Nephron progenitor cell (in vitro differentiated cells): ENCODE measurements around the gene IDI2.
A peak's percentile ranks its signal among the peaks of the same experiment; 100 is the strongest.

Experiments used
- DNase-seq: peaks from one replicate; pipeline ENCODE4 v3.0.0; 2021
- H3K27ac Mint-ChIP-seq: 2 replicates; pipeline ENCODE4 v1.8.0; 2021; ENCODE audit warnings: mild to moderate bottlenecking, moderate library complexity, mixed read lengths
- H3K27me3 Mint-ChIP-seq: 2 replicates; pipeline ENCODE4 v1.8.0; 2021; ENCODE audit warnings: mild to moderate bottlenecking, low read depth, mixed read lengths; ENCODE audit not compliant: poor library complexity
- H3K36me3 Mint-ChIP-seq: 2 replicates; pipeline ENCODE4 v1.8.0; 2021; ENCODE audit warnings: low read depth, mixed read lengths
- H3K4me1 Mint-ChIP-seq: 2 replicates; pipeline ENCODE4 v1.8.0; 2021; ENCODE audit warnings: mixed read lengths
- H3K4me3 Mint-ChIP-seq: 2 replicates; pipeline ENCODE4 v1.8.0; 2021; ENCODE audit warnings: mild to moderate bottlenecking, moderate library complexity, mixed read lengths
- H3K9me3 Mint-ChIP-seq: 2 replicates; pipeline ENCODE4 v1.8.0; 2021; ENCODE audit warnings: mild to moderate bottlenecking, moderate library complexity, mixed read lengths
- TF ChIP-seq, protein P1 (sequence below): fragments of 200-600 bp; sonication (generic); IDR thresholded peaks from 2 replicates; pipeline ENCODE4 v1.5.0; 2021; ENCODE audit warnings: antibody characterized with exemption

Gene IDI2

DNA sequence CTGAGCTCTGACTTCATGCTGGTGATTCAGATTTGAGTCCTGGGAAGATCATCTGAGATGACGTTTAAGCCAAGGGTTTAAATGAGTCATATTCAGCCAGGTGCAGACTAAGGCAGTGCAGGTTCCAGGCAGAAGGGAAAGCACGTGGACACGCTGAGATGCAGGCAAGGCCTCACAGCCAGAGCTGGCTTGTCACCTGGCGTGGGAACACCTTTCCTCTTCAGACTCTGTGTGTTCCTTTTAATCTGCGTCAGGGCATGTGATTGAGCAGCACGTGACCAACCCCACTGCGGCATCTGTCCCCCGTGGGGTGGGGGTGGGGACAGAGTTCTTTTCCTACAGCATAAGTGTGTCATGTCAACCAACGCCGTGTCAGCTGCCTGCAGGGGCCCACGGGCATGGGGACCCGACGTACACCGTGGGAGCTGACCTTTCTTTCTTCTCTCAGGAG is 10.7 kb upstream of the IDI2 start:
- Mint-ChIP-seq H3K27me3 (peaks cover 4% of the 10 kb centered on the region), H3K9me3 (no peaks in the 10 kb centered on the region), H3K4me3 (no peak overlapping the region), H3K27ac (peak overlapping the region; percentile 87), H3K36me3 (peaks cover 24% of the 10 kb centered on the region), H3K4me1 (peaks cover 14% of the 10 kb centered on the region)
- TF ChIP-seq, protein P1, sequence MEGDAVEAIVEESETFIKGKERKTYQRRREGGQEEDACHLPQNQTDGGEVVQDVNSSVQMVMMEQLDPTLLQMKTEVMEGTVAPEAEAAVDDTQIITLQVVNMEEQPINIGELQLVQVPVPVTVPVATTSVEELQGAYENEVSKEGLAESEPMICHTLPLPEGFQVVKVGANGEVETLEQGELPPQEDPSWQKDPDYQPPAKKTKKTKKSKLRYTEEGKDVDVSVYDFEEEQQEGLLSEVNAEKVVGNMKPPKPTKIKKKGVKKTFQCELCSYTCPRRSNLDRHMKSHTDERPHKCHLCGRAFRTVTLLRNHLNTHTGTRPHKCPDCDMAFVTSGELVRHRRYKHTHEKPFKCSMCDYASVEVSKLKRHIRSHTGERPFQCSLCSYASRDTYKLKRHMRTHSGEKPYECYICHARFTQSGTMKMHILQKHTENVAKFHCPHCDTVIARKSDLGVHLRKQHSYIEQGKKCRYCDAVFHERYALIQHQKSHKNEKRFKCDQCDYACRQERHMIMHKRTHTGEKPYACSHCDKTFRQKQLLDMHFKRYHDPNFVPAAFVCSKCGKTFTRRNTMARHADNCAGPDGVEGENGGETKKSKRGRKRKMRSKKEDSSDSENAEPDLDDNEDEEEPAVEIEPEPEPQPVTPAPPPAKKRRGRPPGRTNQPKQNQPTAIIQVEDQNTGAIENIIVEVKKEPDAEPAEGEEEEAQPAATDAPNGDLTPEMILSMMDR = no peak
- no peak for DNase-seq

DNA sequence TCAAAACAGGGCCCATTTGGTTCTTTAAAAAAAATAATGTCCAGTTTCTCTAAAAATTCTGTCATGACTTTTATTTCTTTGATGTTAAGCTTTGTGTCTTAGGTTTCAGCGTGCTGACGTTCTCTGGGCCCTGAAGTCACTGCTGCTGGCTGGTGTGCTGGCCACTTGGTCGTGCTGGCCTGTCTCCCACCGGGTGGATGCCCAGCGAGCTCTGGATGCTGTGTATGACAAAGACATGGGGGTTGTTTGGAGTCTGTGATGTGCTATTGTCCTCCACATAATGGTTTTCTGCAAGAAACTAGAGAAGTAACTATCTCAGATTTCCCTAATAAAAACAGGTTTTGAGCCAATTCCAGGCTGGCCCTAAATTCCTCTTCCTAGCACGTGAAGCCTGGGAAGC is 9.5 kb upstream of the IDI2 start:
- Mint-ChIP-seq H3K27me3 (peaks cover 4% of the 10 kb centered on the region), H3K4me3 (no peak overlapping the region), H3K9me3 (no peaks in the 10 kb centered on the region), H3K4me1 (peaks cover 14% of the 10 kb centered on the region), H3K27ac (peak overlapping the region; percentile 88), H3K36me3 (peaks cover 15% of the 10 kb centered on the region)
- TF ChIP-seq, protein P1 = no peak
- no peak for DNase-seq

DNA sequence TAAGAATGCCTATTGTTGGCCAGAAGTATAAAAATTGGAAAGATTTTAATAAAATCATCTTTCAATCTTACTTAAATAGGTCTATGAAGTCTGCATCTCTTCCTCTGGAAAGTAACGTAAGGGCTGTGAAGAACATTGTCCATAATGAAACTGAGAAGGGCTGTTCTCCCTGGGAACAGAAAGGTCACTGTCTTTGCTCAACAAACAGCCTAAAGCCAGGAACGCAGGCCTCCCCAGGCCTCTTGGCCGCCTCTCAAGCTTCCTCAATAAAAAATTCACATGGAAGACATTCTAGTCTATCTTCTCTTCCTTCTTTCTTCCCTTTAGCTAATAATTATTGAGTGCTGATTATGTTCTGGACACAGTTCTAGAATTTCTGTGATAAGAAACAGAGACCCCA is 9.1 kb upstream of the IDI2 start:
- H3K9me3 Mint-ChIP-seq = no peaks in the 10 kb centered on the region
- H3K27ac Mint-ChIP-seq = peak overlapping the region; percentile 88
- H3K4me1 Mint-ChIP-seq = peaks cover 14% of the 10 kb centered on the region
- H3K4me3 Mint-ChIP-seq = no peak overlapping the region
- peaks cover 4% of the 10 kb centered on the region for H3K27me3 Mint-ChIP-seq
- TF ChIP-seq, protein P1 = no peak
- DNase-seq = no peak
- peaks cover 11% of the 10 kb centered on the region for H3K36me3 Mint-ChIP-seq

DNA sequence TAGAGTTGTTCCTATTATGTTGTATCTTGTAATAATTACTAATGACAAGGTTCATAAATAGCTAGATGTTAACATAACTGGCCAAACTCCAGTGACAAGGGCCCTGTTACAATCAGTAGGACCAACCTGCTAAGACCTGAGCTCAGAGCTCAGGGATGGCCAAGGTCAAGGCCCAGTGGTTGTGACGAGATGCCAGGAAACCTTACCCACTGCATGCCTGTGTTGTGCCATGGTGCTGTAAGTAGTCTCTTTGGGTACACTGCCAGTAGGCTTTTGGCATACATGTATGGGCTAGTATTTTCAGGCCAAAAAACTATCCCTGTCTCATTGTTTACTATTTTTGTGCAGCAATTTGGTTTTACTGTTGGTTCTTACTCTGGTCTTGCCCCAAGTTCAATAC is 7.9 kb upstream of the IDI2 start:
- TF ChIP-seq, protein P1 = no peak
- H3K4me1 Mint-ChIP-seq = peaks cover 14% of the 10 kb centered on the region
- DNase-seq = no peak
- H3K4me3 Mint-ChIP-seq = no peak overlapping the region
- peaks cover 4% of the 10 kb centered on the region for H3K27me3 Mint-ChIP-seq
- H3K36me3 Mint-ChIP-seq = peaks cover 11% of the 10 kb centered on the region
- no peaks in the 10 kb centered on the region for H3K9me3 Mint-ChIP-seq
- H3K27ac Mint-ChIP-seq = no peak overlapping the region

DNA sequence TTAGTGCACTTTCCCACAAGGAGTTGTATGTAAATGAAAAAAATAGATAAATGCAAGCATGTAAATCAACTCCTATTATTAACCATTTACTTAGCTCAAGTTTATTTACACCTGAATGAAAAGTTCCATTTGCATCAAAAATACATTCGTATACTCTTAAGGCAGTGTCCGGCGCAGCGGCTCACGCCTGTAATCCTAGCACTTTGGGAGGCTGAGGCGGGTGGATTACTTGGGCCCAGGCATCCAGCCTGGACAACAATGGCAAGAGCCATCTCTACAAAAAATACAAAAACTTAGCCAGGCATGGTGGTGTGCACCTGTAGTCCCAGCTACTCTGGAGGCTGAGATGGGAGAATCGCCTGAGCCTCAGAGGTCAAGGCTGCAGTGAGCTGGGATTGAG is 4.2 kb upstream of the IDI2 start:
- no peak overlapping the region for H3K27ac Mint-ChIP-seq
- peaks cover 4% of the 10 kb centered on the region for H3K27me3 Mint-ChIP-seq
- H3K4me1 Mint-ChIP-seq = peaks cover 5% of the 10 kb centered on the region
- no peak overlapping the region for H3K4me3 Mint-ChIP-seq
- peaks cover 4% of the 10 kb centered on the region for H3K36me3 Mint-ChIP-seq
- no peaks in the 10 kb centered on the region for H3K9me3 Mint-ChIP-seq
- DNase-seq = no peak
- TF ChIP-seq, protein P1 = no peak

DNA sequence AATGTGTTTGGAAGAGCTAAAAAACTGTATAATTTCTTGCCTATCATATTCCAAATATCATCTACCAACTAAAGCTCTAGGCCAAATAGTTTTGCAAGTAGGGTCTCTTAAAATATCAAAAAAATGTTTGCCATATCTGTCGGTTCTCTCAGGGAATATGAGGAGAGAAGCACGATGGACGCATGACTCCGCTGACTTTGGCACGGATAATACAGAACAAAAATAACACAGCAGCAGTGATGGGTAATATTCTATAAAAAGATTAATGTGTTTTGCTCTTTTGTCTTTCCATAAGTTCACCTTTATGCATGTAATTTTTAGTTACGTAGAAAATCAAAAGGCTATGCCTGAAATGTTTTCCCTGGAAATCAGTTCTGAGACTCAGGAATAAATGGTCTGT is 919 bp upstream of the IDI2 start:
- H3K4me1 Mint-ChIP-seq = no peaks in the 10 kb centered on the region
- peaks cover 11% of the 10 kb centered on the region for H3K36me3 Mint-ChIP-seq
- no peak overlapping the region for H3K4me3 Mint-ChIP-seq
- TF ChIP-seq, protein P1 = no peak
- H3K27ac Mint-ChIP-seq = no peak overlapping the region
- DNase-seq = no peak
- H3K27me3 Mint-ChIP-seq = no peaks in the 10 kb centered on the region
- no peaks in the 10 kb centered on the region for H3K9me3 Mint-ChIP-seq
